Left lung (tissue), 10 donors: Measurements from ENCODE around the gene FLYWCH1. TPM values are rescaled to one million over a fixed set of nuclear protein-coding genes. Genes with fewer than 3 reads are reported as not detected.

Experiments used
- ATAC-seq: fragments of 200-7000 bp; cut with Tn5 transposase; one replicate; pipeline ENCODE4 v1.9.1; 2020; ENCODE audit warnings: moderate library complexity
- DNase-seq, 4 donors: peaks; one replicate each; pipeline ENCODE4 v3.0.0-alpha.2; 2013 to 2020
- H3K27ac ChIP-seq, 2 donors: fragments of 200-600 bp; sonication (generic) in 1 of 2; one replicate each; pipeline versions ENCODE4 v1.5.0 to v1.8.0; 2020 to 2021
- H3K27me3 ChIP-seq, 2 donors: fragments of 200-600 bp; sonication (generic) in 1 of 2; one replicate each; pipeline versions ENCODE4 v1.5.0 to v1.8.0; 2020 to 2021
- H3K36me3 ChIP-seq, 2 donors: fragments of 200-600 bp; sonication (generic) in 1 of 2; one replicate each; pipeline versions ENCODE4 v1.5.0 to v1.8.0; 2020 to 2021
- H3K4me1 ChIP-seq, 2 donors: fragments of 200-600 bp; one replicate each; pipeline ENCODE4 v1.8.0; 2021
- H3K4me3 ChIP-seq, 2 donors: fragments of 200-600 bp; sonication (generic) in 1 of 2; one replicate each; pipeline versions ENCODE4 v1.5.0 to v1.8.0; 2020 to 2021; ENCODE audit warnings: mild to moderate bottlenecking in 1 of 2
- H3K9me3 ChIP-seq, 2 donors: fragments of 200-600 bp; sonication (generic) in 1 of 2; one replicate each; pipeline versions ENCODE4 v1.5.0 to v1.8.0; 2020 to 2021
- intact Hi-C, 2 donors: fragments of 100-400 bp; cut with DNase I; formaldehyde crosslinking; loops; one replicate each; pipeline versions ENCODE4 v1.11.2 to v1.14.2; 2022
- polyA plus RNA-seq, 6 donors: library from polyadenylated mRNA; unstranded; fragments of 120-200 nt; gene quantifications; one replicate each; pipeline ENCODE4 v1.2.1, GENCODE V29; 2013; ENCODE audit not compliant: insufficient read length in 6 of 6
- total RNA-seq, 2 donors: library from RNA; stranded (reverse); fragmentation: NEBNext Ultra II Directional; extraction: Animal tissue kit (Norgen Biotek cat#: 25700); gene quantifications; one replicate each; pipeline ENCODE4 v1.2.1, GENCODE V29; 2021
- TF ChIP-seq, protein P1 (sequence below), 2 donors: fragments of 200-600 bp; sonication (generic) in 1 of 2; IDR thresholded peaks; one replicate each; pipeline versions ENCODE4 v1.5.0 to v1.8.0; 2021; ENCODE audit warnings: antibody characterized with exemption in 2 of 2
- donor health status: DM: no; HTN: yes; CAD: no.
- donor health status: DM: no; HTN: no; CAD: no.

Gene FLYWCH1
- total and polyA plus RNA-seq, 8 donors, result 17.2 to 42.9 (median 26.4) TPM

DNA sequence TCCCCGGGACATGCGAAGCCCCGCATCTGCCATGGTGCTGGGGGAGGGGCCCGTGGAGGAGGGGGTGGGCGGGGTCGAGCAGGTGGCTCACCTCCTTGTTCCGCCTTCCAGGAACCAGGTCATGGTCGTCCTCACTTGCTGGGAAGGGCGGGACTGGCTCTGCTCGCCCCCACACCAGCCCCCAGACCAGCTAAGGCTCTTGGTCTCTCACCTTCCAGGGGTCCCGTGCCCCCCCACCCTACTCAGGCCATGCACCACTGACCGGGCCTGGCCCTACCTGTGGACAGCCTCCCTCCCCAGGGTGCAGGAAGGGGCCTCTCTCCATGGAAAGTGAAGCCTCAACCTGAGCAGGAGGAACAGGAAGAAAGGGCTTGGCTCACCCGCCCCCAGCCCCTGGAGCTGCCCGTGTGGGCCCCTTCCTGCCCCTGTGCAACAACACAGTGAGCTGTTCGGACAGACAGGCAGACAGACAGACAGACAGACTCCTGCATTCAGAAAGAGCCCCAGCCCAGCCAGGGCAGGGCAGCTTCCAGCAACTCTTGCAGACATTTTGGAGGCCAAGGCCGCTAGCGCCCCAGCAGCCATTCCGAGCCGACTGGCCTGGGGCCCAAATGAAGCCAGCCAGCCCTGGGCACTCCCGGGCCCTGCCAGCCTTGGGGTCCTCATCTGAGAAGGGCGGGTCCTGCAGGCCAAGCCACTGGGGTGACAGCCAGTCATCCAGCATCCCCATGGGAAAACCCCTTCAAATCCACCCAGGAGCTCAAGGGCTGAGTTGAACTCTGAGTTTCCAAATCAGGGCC, 44.2 kb downstream of the FLYWCH1 start:
- H3K4me3 ChIP-seq, result no peak overlapping the region
- H3K27ac ChIP-seq, result no peak overlapping the region
- ATAC-seq (no peak), DNase-seq (no peak)
- H3K27me3 ChIP-seq, result peaks cover 15 to 76% of the 10 kb centered on the region in 2 donors
- H3K4me1 ChIP-seq, result peaks cover 0 to 17% of the 10 kb centered on the region in 2 donors
- intact Hi-C loops, result no loop called here
- no peaks in the 10 kb centered on the region for H3K36me3 ChIP-seq
- H3K9me3 ChIP-seq, result no peaks in the 10 kb centered on the region
- TF ChIP-seq, protein P1, sequence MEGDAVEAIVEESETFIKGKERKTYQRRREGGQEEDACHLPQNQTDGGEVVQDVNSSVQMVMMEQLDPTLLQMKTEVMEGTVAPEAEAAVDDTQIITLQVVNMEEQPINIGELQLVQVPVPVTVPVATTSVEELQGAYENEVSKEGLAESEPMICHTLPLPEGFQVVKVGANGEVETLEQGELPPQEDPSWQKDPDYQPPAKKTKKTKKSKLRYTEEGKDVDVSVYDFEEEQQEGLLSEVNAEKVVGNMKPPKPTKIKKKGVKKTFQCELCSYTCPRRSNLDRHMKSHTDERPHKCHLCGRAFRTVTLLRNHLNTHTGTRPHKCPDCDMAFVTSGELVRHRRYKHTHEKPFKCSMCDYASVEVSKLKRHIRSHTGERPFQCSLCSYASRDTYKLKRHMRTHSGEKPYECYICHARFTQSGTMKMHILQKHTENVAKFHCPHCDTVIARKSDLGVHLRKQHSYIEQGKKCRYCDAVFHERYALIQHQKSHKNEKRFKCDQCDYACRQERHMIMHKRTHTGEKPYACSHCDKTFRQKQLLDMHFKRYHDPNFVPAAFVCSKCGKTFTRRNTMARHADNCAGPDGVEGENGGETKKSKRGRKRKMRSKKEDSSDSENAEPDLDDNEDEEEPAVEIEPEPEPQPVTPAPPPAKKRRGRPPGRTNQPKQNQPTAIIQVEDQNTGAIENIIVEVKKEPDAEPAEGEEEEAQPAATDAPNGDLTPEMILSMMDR (IDR thresholded peaks at IDR 0.05), result no peak

- ATAC-seq, result no peak
- no peak overlapping the region for H3K4me3 ChIP-seq
- H3K27ac ChIP-seq, result no peak overlapping the region
- no peak for DNase-seq
- intact Hi-C loops, result no loop called here
- no peaks in the 10 kb centered on the region for H3K9me3 ChIP-seq
- TF ChIP-seq, protein P1 (IDR thresholded peaks at IDR 0.05), result no peak
- peaks cover 0 to 20% of the 10 kb centered on the region in 2 donors for H3K4me1 ChIP-seq
- H3K36me3 ChIP-seq, result no peaks in the 10 kb centered on the region
- peaks cover 15 to 82% of the 10 kb centered on the region in 2 donors for H3K27me3 ChIP-seq
Observed at GRCh38 chr16:2956579-2956956, 44.8 kb downstream of the FLYWCH1 start.

DNA sequence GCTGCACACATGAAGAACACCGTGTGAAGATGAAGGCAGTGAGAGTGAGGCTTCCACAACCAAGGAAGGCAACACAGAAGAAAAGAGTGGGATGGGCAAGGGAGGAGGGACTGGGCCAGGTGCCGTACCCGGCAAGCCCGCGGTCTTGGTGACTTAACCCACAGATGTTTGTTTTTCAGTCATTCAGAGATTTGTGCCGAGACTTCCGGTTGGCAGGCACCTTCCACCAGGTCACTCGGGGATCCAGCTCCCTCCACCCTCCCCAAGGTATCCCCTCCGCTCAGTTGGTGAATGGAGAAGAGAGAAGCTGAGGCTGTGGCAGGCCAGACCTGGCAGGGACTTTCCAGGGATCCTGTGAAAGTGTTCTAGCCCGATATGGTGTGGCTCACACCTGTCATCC, 47.5 kb downstream of the FLYWCH1 start:
- Histone ChIP-seq H3K36me3 (no peaks in the 10 kb centered on the region), H3K4me1 (peaks cover 10 to 35% of the 10 kb centered on the region in 2 donors), H3K4me3 (no peak overlapping the region), H3K9me3 (no peaks in the 10 kb centered on the region), H3K27ac (no peak overlapping the region), H3K27me3 (peaks cover 40 to 100% of the 10 kb centered on the region in 2 donors)
- ATAC-seq (no peak), DNase-seq (no peak)
- TF ChIP-seq, protein P1 (IDR thresholded peaks at IDR 0.05), result no peak
- intact Hi-C loops, result no loop called here

GRCh38 chr16:2960183-2961010, 48.7 kb downstream of the FLYWCH1 start:
- DNase-seq (no peak), ATAC-seq (no peak)
- TF ChIP-seq, protein P1 (IDR thresholded peaks at IDR 0.05), result no peak
- H3K4me3 ChIP-seq, result no peak overlapping the region
- intact Hi-C loops, result no loop called here
- H3K36me3 ChIP-seq, result no peaks in the 10 kb centered on the region
- no peak overlapping the region for H3K27ac ChIP-seq
- peaks cover 18 to 45% of the 10 kb centered on the region in 2 donors for H3K4me1 ChIP-seq
- peaks cover 45 to 100% of the 10 kb centered on the region in 2 donors for H3K27me3 ChIP-seq
- no peaks in the 10 kb centered on the region for H3K9me3 ChIP-seq
